NT2/D1 (cell line): ENCODE measurements around the gene ACACB.

Experiments used
- DNase-seq: peaks from one replicate; pipeline ENCODE4 v3.0.0-alpha.2; 2011; ENCODE audit warnings: low read depth, low spot score
- H3K27me3 ChIP-seq: 2 replicates; pipeline ENCODE4 v1.6.0; 2011; ENCODE audit warnings: mild to moderate bottlenecking; ENCODE audit not compliant: insufficient read length, insufficient read depth
- H3K36me3 ChIP-seq: 2 replicates; pipeline ENCODE4 v1.6.1; 2011; ENCODE audit warnings: mild to moderate bottlenecking, low read length, mixed read lengths; ENCODE audit not compliant: insufficient read depth, insufficient read length
- H3K4me1 ChIP-seq: 2 replicates; pipeline ENCODE4 v1.5.1; 2011; ENCODE audit not compliant: insufficient read depth, insufficient read length
- H3K4me3 ChIP-seq: 2 replicates; pipeline ENCODE4 v1.5.1; 2011; ENCODE audit warnings: low read depth; ENCODE audit not compliant: insufficient read length
- H3K9ac ChIP-seq: 2 replicates; pipeline ENCODE4 v1.6.0; 2011; ENCODE audit warnings: low read depth; ENCODE audit not compliant: insufficient read length
- H3K9me3 ChIP-seq: 2 replicates; pipeline ENCODE4 v1.5.1; 2011; ENCODE audit warnings: mild to moderate bottlenecking, low read length; ENCODE audit not compliant: insufficient read depth
- SUZ12 ChIP-seq: IDR thresholded peaks from 2 replicates; pipeline ENCODE4 v1.6.1; 2011; ENCODE audit not compliant: insufficient read length, insufficient read depth; ENCODE audit errors: extremely low read depth
- YY1 ChIP-seq: IDR thresholded peaks from 2 replicates; pipeline ENCODE4 v1.6.1; 2011; ENCODE audit not compliant: insufficient read length, insufficient read depth
- ZNF274 ChIP-seq: IDR thresholded peaks from 2 replicates; pipeline ENCODE4 v1.6.1; 2011; ENCODE audit warnings: mild to moderate bottlenecking, low read depth, low read length

The ACACB gene

GRCh38 chr12:109179927-109180326, 63.5 kb downstream of the ACACB start:
- Histone ChIP-seq H3K4me1 (peaks cover 4% of the 10 kb centered on the region), H3K9ac (no peak overlapping the region), H3K4me3 (no peak overlapping the region), H3K9me3 (no peaks in the 10 kb centered on the region), H3K27me3 (no peaks in the 10 kb centered on the region), H3K36me3 (peaks cover 9% of the 10 kb centered on the region)
- no peak for TF ChIP-seq YY1
- TF ChIP-seq ZNF274: no peak
- no peak for TF ChIP-seq SUZ12
- DNase-seq: no peak

GRCh38 chr12:109182041-109182839, 65.9 kb downstream of the ACACB start:
- Histone ChIP-seq H3K36me3 (peaks cover 17% of the 10 kb centered on the region), H3K4me1 (peaks cover 4% of the 10 kb centered on the region), H3K4me3 (no peak overlapping the region), H3K9me3 (no peaks in the 10 kb centered on the region), H3K27me3 (no peaks in the 10 kb centered on the region), H3K9ac (no peak overlapping the region)
- DNase-seq: no peak
- no peak for TF ChIP-seq YY1
- TF ChIP-seq SUZ12: no peak
- TF ChIP-seq ZNF274: no peak

DNA sequence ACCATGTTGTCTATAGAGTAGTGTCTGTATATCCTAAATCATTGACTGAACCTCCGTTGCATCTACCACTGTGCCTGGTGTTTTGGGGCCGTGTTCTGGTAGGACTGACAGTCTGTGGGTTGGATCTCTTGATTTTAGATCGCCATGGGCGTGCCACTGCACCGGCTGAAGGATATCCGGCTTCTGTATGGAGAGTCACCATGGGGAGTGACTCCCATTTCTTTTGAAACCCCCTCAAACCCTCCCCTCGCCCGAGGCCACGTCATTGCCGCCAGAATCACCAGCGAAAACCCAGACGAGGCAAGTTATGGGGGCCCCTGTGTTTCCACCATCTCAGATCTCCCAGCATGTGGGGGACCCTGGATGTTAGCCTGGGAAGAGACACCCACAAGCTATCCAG, 69.1 kb downstream of the ACACB start:
- H3K4me1 ChIP-seq: no peaks in the 10 kb centered on the region
- no peak overlapping the region for H3K4me3 ChIP-seq
- no peak overlapping the region for H3K9ac ChIP-seq
- TF ChIP-seq ZNF274 (no peak), SUZ12 (no peak), YY1 (no peak)
- DNase-seq: no peak
- H3K36me3 ChIP-seq: peaks cover 12% of the 10 kb centered on the region
- H3K9me3 ChIP-seq: no peaks in the 10 kb centered on the region
- no peaks in the 10 kb centered on the region for H3K27me3 ChIP-seq

- no peak for TF ChIP-seq YY1
- no peak for TF ChIP-seq SUZ12
- no peak for TF ChIP-seq ZNF274
- Histone ChIP-seq H3K4me1 (no peaks in the 10 kb centered on the region), H3K4me3 (no peak overlapping the region), H3K27me3 (no peaks in the 10 kb centered on the region), H3K9ac (no peak overlapping the region), H3K36me3 (peaks cover 12% of the 10 kb centered on the region), H3K9me3 (no peaks in the 10 kb centered on the region)
- no peak for DNase-seq
Observed at GRCh38 chr12:109186993-109187653, 70.7 kb downstream of the ACACB start.

- Histone ChIP-seq H3K4me3 (no peak overlapping the region), H3K9ac (no peak overlapping the region), H3K4me1 (no peaks in the 10 kb centered on the region), H3K27me3 (no peaks in the 10 kb centered on the region), H3K9me3 (no peaks in the 10 kb centered on the region), H3K36me3 (peaks cover 12% of the 10 kb centered on the region)
- TF ChIP-seq YY1: no peak
- no peak for TF ChIP-seq SUZ12
- TF ChIP-seq ZNF274: no peak
- no peak for DNase-seq
Observed at GRCh38 chr12:109188108-109188712, 71.8 kb downstream of the ACACB start.

- Histone ChIP-seq H3K9me3 (no peaks in the 10 kb centered on the region), H3K27me3 (no peaks in the 10 kb centered on the region), H3K4me1 (no peaks in the 10 kb centered on the region), H3K36me3 (peaks cover 18% of the 10 kb centered on the region), H3K9ac (no peak overlapping the region), H3K4me3 (no peak overlapping the region)
- DNase-seq: no peak
- TF ChIP-seq YY1 (no peak), ZNF274 (no peak), SUZ12 (no peak)
Observed at GRCh38 chr12:109189291-109189690, 72.9 kb downstream of the ACACB start.

- Histone ChIP-seq H3K9me3 (no peaks in the 10 kb centered on the region), H3K36me3 (peaks cover 13% of the 10 kb centered on the region), H3K4me3 (no peak overlapping the region), H3K9ac (no peak overlapping the region), H3K4me1 (no peaks in the 10 kb centered on the region), H3K27me3 (no peaks in the 10 kb centered on the region)
- DNase-seq: no peak
- TF ChIP-seq ZNF274: no peak
Observed at GRCh38 chr12:109191621-109192250, 75.3 kb downstream of the ACACB start.
